T-helper 1 cell treated with Interleukin-12 subunit alpha and Interleukin-12 subunit beta and Interleukin-4 antibody, amounts not matched to agents 30 μg/mL and 1 μg/mL, for 36 hours (primary cell): ENCODE results near the gene SPHK1.

Source experiments
- H3K27ac Mint-ChIP-seq: one replicate; pipeline ENCODE4 v1.8.0; 2021; ENCODE audit warnings: mild to moderate bottlenecking, mixed read lengths
- H3K27me3 Mint-ChIP-seq: one replicate; pipeline ENCODE4 v1.8.0; 2021; ENCODE audit warnings: low read depth, mixed read lengths
- H3K36me3 Mint-ChIP-seq: one replicate; pipeline ENCODE4 v1.8.0; 2021; ENCODE audit warnings: low read depth, mixed read lengths
- H3K4me1 Mint-ChIP-seq: one replicate; pipeline ENCODE4 v1.8.0; 2021; ENCODE audit warnings: low read depth, mixed read lengths
- H3K4me3 Mint-ChIP-seq: one replicate; pipeline ENCODE4 v1.8.0; 2021; ENCODE audit warnings: mild to moderate bottlenecking, moderate library complexity, mixed read lengths
- H3K9me3 Mint-ChIP-seq: one replicate; pipeline ENCODE4 v1.8.0; 2021; ENCODE audit warnings: mixed read lengths

The SPHK1 gene

DNA sequence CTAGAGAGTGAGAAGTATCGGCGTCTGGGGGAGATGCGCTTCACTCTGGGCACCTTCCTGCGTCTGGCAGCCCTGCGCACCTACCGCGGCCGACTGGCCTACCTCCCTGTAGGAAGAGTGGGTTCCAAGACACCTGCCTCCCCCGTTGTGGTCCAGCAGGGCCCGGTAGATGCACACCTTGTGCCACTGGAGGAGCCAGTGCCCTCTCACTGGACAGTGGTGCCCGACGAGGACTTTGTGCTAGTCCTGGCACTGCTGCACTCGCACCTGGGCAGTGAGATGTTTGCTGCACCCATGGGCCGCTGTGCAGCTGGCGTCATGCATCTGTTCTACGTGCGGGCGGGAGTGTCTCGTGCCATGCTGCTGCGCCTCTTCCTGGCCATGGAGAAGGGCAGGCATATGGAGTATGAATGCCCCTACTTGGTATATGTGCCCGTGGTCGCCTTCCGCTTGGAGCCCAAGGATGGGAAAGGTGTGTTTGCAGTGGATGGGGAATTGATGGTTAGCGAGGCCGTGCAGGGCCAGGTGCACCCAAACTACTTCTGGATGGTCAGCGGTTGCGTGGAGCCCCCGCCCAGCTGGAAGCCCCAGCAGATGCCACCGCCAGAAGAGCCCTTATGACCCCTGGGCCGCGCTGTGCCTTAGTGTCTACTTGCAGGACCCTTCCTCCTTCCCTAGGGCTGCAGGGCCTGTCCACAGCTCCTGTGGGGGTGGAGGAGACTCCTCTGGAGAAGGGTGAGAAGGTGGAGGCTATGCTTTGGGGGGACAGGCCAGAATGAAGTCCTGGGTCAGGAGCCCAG, 2.8 kb downstream of the SPHK1 start:
- no peak overlapping the region for H3K27ac Mint-ChIP-seq
- H3K4me1 Mint-ChIP-seq, result peaks cover 9% of the 10 kb centered on the region
- no peak overlapping the region for H3K4me3 Mint-ChIP-seq
- H3K36me3 Mint-ChIP-seq, result peaks cover 7% of the 10 kb centered on the region
- H3K27me3 Mint-ChIP-seq, result no peaks in the 10 kb centered on the region
- H3K9me3 Mint-ChIP-seq, result no peaks in the 10 kb centered on the region

DNA sequence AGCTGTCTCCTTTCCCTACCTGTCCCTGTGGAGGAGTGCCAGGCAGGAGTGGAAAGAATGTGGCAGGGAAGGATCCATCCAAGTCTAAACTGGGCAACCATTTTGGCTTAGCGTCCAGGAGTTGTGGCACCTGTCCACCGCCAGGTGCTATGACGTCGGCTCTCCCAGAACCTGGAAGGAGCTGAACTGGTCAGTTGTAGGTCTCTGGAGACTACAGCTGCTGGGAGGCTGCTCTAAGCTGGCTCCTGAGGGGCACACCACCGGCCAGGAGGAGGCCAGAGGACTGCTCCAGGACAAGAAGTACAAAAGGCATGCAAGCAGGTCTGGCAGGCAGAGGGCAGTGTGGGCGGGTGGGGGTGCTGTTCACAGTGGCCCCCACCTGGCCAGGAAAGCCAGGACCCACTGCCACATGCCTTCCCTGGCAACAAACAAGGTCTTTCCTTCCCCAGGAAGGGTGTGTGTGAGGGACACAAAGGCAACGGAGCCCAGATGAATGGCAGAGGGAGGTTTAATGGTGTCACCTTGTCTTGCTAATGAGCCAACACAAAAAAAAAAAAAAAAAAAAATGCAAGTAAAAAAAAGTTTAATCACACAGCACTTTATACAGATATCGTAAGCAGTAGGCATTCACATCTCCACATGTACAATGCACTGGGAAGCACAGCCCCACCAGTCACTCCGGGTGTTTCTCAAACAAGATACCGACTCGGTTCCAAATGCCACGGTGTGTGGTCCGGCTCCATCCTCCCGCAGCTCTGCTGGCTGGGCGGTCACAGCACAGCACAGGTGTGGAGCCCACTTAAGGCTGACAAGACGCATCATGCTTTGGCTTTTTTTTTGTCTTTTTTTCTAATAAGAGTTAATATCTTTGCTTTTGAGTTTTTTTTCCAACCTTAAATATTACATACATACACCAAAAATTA, 4.8 kb downstream of the SPHK1 start:
- peaks cover 5% of the 10 kb centered on the region for H3K4me1 Mint-ChIP-seq
- H3K9me3 Mint-ChIP-seq, result no peaks in the 10 kb centered on the region
- peaks cover 13% of the 10 kb centered on the region for H3K36me3 Mint-ChIP-seq
- H3K27me3 Mint-ChIP-seq, result no peaks in the 10 kb centered on the region
- no peak overlapping the region for H3K27ac Mint-ChIP-seq
- H3K4me3 Mint-ChIP-seq, result no peak overlapping the region

DNA sequence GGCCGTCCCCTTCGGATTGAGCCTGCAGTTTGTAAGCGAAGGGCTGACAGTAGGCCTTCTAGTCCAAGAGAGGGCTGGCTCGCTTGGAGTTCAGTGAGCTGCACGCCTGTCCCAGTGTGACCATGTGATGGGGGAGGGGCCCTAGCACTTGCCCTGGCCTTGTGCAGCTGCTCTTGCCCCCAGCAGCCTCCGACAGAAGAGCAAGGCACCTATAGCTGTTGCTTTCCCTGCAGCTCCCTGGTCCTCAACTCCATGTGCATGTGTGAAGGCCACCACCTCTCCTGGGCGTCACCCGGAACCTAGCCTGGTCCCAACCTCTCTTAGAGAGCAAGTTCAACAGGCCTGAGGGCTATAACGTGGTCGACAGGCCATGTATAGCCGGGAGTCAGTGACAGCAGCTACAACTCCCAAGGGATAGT, 5.6 kb downstream of the SPHK1 start:
- Mint-ChIP-seq H3K27ac (no peak overlapping the region), H3K9me3 (no peaks in the 10 kb centered on the region), H3K4me3 (no peak overlapping the region), H3K27me3 (no peaks in the 10 kb centered on the region), H3K4me1 (peaks cover 5% of the 10 kb centered on the region), H3K36me3 (peaks cover 13% of the 10 kb centered on the region)

DNA sequence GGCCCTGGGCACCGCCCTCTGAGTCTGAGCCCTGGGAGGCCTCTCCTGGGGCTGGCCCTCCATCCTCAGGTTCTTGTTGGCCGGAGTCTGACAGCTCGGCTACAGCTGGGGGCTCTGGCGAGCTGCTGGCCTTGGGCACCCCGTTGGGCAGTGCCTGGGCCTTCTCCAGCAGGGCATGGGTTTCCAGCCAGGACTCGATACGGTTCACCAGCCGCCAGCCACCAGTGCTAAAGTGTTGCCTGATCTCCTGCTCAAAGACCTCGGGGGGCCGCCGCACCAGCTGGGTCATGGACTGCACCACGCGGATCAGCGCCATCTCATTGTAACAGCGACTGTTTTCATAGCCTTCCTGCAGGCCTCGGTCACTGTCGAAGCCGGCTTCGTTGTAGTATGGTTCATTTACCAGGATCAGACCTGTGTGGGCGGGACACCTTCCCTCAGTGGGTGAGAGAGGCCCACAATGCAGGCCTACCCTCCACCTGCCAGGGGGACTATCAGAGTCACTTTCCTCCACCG, 6.8 kb downstream of the SPHK1 start:
- Mint-ChIP-seq H3K9me3 (no peaks in the 10 kb centered on the region), H3K36me3 (peaks cover 13% of the 10 kb centered on the region), H3K4me1 (peaks cover 1% of the 10 kb centered on the region), H3K27ac (no peak overlapping the region), H3K27me3 (no peaks in the 10 kb centered on the region), H3K4me3 (no peak overlapping the region)

DNA sequence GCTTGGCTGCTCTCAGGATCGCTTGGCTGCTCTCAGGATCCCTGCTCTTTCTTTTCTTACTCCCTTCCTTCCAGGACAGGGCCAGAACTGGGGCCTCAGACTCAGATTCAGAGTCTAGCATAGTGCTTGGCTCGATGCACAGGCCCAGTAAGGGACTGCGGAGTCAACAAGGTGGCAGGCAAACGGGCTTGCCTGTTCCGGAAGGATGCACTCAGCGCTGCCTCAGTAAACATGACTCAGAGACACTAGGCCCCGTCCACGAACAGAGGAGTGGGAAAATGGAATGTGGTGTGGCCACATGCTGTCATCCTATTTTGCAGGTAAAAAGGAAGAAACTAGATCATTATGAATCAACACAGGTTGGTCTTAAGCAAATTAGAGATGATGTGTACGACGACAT, 9.8 kb downstream of the SPHK1 start:
- Mint-ChIP-seq H3K27ac (no peak overlapping the region), H3K27me3 (no peaks in the 10 kb centered on the region), H3K4me1 (no peaks in the 10 kb centered on the region), H3K4me3 (no peak overlapping the region), H3K36me3 (peaks cover 20% of the 10 kb centered on the region), H3K9me3 (no peaks in the 10 kb centered on the region)

DNA sequence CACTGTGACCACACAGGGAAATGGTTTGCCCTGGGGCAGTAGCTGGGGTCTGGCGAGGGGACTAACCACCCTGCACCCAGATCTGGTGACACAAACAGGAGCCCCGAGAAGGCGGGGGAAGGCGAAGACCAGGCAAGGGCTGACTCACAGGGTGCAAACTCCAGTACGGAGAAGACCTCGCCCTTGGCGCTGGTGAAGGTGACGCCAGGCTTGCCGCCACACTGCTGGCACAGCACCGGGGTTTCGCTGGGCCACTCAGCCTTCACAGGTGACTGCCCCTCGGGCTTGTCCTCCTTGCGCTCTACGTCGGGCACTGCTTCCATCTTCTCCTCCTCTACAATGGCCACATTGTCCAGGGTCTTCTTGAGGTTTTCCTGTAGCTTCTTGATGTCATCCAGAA, 11.6 kb downstream of the SPHK1 start:
- Mint-ChIP-seq H3K4me3 (no peak overlapping the region), H3K4me1 (no peaks in the 10 kb centered on the region), H3K27ac (no peak overlapping the region), H3K36me3 (peaks cover 21% of the 10 kb centered on the region), H3K9me3 (no peaks in the 10 kb centered on the region), H3K27me3 (no peaks in the 10 kb centered on the region)

DNA sequence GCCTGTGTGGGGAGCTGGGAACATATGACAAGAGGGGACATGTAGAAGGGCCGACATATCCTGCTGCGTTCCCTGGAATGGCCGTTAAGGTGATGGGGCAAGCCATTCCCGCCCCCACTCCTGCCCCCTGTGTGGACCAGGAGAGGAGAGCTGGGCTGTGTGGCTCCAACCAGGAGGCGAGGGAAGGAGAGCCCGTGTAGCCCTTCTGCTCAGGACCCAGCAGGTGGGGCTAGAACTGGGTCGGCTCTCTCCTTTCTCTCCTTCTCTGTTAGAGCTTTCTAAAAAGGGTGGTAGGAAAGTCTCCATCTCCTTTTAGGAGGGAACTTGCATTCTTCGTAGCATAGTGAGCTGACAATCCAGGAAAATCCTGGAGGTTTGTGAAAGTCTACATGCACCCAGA, 12.8 kb downstream of the SPHK1 start:
- Mint-ChIP-seq H3K27ac (no peak overlapping the region), H3K9me3 (no peaks in the 10 kb centered on the region), H3K27me3 (no peaks in the 10 kb centered on the region), H3K36me3 (peaks cover 23% of the 10 kb centered on the region), H3K4me3 (no peak overlapping the region), H3K4me1 (no peaks in the 10 kb centered on the region)

DNA sequence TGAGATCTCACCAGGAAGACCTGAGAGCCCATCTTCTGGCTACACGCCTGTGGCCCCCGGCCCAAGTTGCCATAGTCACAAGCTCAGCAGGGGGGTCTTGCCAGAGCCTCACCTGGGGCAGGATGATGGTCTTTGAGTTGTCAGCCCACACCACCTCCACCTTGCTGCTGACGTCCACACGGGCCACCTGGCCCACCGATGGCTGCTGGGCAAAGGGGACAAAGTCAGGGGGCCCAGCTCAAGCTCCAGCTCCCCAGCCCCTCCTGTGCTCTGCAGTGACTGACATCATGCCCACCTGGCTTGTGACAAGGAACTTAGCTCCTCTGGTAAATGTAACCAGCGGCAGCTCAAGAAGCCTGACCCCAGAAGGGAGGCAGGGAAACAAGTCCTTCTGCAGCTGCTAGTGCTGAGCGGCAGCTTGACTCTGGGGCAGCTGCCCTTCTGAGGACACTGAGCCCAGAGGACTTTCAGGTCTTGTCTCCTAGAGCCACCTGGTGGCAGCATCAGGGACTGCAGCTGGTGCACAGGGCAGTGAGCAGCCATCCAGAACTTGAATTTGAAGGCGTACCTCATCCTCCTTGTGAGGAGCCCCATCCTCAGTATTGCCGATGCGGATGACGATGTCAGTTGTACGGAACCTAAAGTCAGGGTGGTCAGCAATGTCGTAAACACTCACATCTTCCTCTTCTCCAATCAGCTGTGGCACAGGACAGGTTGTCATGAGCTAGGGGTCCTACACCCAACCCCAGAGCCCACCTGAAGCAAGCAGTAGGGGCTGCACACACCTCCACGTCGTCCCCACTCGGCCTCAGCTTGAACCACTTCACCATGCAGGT, 13.5 kb downstream of the SPHK1 start:
- Mint-ChIP-seq H3K4me3 (no peak overlapping the region), H3K27me3 (no peaks in the 10 kb centered on the region), H3K4me1 (no peaks in the 10 kb centered on the region), H3K27ac (no peak overlapping the region), H3K9me3 (no peaks in the 10 kb centered on the region), H3K36me3 (peaks cover 26% of the 10 kb centered on the region)

DNA sequence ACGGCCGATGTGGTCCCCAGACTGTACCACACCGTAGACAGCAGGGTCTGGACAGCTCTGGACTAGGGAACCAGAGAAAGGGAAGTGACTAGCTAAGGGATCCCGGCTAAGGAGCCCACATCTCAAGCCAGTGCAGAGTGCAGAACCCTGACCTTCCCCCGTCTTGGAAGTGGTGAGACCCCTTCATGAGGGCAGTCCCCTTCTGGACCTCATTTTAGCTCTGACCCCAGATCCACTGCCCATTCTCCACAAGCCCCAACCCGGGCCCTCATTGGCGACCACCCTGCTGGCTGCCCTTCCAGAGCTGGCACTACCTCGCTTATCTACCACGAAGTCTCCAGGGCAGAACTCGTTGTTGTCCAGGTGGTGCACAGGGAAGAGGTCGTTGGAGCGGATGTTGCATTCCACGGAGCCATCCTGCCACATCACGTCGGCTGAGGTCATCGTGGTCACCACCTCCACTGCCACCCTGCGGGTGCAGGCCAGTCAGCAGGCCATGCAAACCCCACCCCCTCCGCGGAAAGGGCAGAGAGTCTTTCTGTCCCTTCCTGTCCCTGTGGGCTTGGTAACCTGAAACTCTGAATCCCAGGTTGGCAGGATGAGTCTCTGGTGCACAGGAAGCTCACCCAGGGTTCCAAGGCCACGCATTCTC, 14.2 kb downstream of the SPHK1 start:
- Mint-ChIP-seq H3K9me3 (no peaks in the 10 kb centered on the region), H3K27me3 (no peaks in the 10 kb centered on the region), H3K4me3 (no peak overlapping the region), H3K27ac (no peak overlapping the region), H3K4me1 (no peaks in the 10 kb centered on the region), H3K36me3 (peaks cover 25% of the 10 kb centered on the region)

DNA sequence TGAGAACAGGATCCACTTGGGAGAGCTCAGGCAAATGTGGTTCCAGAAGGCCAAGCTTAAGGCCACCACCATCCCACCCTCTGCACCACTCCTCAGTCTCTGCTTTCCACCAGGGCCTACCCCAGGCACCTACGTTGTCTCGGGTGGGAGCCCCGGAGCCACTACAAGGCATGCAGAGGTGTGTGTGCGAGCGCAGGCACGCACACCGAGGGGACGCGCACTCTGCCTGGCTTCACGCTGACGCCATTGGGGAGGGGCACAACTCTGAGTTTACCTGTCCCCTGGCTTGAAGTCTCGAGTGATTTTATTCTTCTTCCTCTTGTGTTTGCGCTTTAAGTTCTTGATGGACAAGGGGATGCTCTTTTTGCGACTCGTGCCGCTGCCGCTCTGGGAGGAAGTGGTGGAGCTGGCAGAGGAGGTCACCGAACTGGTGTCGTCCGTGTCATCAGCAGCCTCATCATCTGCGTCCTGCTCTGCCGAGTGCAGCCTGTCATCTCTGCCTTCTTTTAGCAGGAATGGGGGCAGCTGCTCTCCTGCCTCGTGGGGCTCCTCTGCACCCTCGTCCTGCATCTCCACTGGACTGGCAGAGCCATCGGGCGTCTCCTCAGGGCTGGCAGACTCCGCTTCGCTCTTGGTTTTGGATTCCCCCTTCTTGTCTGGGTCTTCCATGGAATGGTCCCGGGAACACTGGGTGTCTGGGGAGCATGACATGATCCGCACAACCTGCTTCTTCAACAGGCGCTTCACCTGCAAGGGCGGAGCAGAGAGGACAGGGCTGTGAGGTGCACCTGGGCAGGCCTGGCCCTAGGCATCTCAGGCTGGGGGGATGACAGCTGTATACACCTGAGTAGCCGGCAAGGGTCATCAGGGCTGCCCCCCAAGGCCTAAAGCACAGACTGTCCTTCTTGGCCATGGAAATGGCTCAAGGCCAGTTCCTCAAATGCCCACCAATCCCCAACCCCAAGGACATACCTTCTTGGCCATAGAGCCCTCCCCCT, 15.1 kb downstream of the SPHK1 start:
- Mint-ChIP-seq H3K36me3 (peaks cover 27% of the 10 kb centered on the region), H3K9me3 (no peaks in the 10 kb centered on the region), H3K4me3 (no peak overlapping the region), H3K27ac (no peak overlapping the region), H3K4me1 (no peaks in the 10 kb centered on the region), H3K27me3 (no peaks in the 10 kb centered on the region)

DNA sequence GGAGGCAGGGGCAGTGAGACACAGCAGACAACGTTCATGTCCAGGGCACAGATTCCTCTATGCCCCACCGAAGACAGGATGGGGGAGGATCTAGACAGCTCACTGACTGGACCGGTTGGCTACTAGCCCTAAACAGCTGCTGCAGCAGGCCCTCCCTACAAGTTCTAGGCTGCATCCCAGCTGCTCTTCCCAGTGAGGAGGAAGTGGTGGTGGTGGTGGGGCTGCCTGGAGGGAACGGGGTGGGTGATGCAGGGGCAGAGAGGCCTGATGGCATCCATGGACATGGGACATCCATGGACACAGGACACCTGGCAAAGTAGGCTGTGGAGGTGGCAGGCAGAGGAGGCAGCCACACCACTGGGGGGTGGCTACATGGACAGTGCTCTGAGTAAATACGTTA, 18.3 kb downstream of the SPHK1 start:
- Mint-ChIP-seq H3K27ac (no peak overlapping the region), H3K4me1 (peaks cover 2% of the 10 kb centered on the region), H3K27me3 (no peaks in the 10 kb centered on the region), H3K36me3 (peaks cover 25% of the 10 kb centered on the region), H3K4me3 (no peak overlapping the region), H3K9me3 (no peaks in the 10 kb centered on the region)

DNA sequence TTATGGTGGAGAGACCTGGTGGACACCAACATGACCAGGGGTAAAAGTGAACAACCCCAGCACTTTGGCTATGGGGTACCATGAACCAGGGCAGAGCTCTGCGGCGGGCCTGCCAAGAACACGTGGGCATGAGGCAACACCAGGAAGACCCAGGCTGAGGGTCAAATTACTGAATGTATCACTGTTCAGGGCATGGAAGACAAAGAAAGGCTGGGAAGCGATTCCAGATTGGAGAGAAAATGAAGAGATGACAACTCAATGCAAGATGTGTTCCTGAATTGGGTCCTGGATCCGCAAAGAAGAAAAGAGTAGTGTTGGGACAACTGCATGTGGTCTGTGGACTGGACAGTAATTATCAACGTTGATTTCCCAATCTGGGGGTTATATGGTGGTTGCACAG, 19.8 kb downstream of the SPHK1 start:
- H3K4me1 Mint-ChIP-seq, result peaks cover 6% of the 10 kb centered on the region
- no peaks in the 10 kb centered on the region for H3K9me3 Mint-ChIP-seq
- no peaks in the 10 kb centered on the region for H3K27me3 Mint-ChIP-seq
- H3K27ac Mint-ChIP-seq, result no peak overlapping the region
- H3K36me3 Mint-ChIP-seq, result peaks cover 20% of the 10 kb centered on the region
- H3K4me3 Mint-ChIP-seq, result no peak overlapping the region

DNA sequence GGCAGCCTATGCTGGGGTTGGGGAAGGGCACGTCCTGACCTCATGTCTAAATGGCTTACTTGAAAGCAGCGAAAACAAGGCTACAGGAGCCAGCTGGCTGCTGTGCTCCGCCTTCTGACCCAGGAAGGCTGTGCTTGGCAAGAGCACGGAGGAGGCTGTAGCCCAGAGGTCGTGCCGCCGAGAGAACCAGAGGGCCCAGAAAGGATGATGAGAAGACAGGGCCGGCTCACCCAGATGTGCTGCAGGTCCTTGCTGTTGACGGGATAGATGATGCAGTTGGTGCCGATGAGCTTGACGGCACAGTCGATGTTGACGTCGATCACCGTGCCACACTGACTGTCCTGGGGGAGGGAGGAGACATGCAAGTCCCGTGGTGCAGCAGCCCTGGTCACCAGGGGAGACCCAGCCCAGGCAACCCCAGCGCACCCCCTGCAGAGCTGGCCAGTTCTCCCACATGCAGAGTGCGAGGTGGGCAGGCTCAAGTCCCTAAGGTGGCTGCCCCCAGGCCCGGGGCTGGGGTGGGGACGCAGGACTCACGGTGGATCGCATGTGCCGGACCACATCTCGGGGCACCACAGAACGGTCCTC, 20.7 kb downstream of the SPHK1 start:
- Mint-ChIP-seq H3K27ac (no peak overlapping the region), H3K27me3 (no peaks in the 10 kb centered on the region)

More for the DNA sequence above, 20.7 kb downstream of the SPHK1 start:
- Mint-ChIP-seq H3K4me3 (no peak overlapping the region), H3K4me1 (peaks cover 6% of the 10 kb centered on the region), H3K36me3 (peaks cover 18% of the 10 kb centered on the region), H3K9me3 (no peaks in the 10 kb centered on the region)
